Endothelial cell (in vitro differentiated cells): Measurements from ENCODE around the gene DVL1. TPM values are rescaled to one million over a fixed set of nuclear protein-coding genes. Genes with fewer than 3 reads are reported as not detected.

ENCODE experiments used
- DNase-seq: peaks from one replicate; pipeline ENCODE4 v3.0.0; 2021; ENCODE audit warnings: low spot score
- H3K27ac Mint-ChIP-seq: one replicate; pipeline ENCODE4 v1.8.0; 2021; ENCODE audit warnings: mixed read lengths, inconsistent platforms; ENCODE audit not compliant: unreplicated experiment
- H3K27me3 Mint-ChIP-seq: one replicate; pipeline ENCODE4 v1.8.0; 2021; ENCODE audit warnings: mild to moderate bottlenecking, moderate library complexity, mixed read lengths, inconsistent platforms; ENCODE audit not compliant: unreplicated experiment
- H3K36me3 Mint-ChIP-seq: one replicate; pipeline ENCODE4 v1.8.0; 2021; ENCODE audit warnings: mild to moderate bottlenecking, low read depth, mixed read lengths, inconsistent platforms; ENCODE audit not compliant: unreplicated experiment
- H3K4me1 Mint-ChIP-seq: one replicate; pipeline ENCODE4 v1.8.0; 2021; ENCODE audit warnings: mild to moderate bottlenecking, mixed read lengths, inconsistent platforms; ENCODE audit not compliant: unreplicated experiment
- H3K4me3 Mint-ChIP-seq: one replicate; pipeline ENCODE4 v1.8.0; 2021; ENCODE audit warnings: mild to moderate bottlenecking, mixed read lengths, inconsistent platforms; ENCODE audit not compliant: unreplicated experiment
- H3K9me3 Mint-ChIP-seq: one replicate; pipeline ENCODE4 v1.8.0; 2021; ENCODE audit warnings: mixed read lengths, inconsistent platforms; ENCODE audit not compliant: unreplicated experiment
- total RNA-seq: library from RNA; stranded (reverse); fragmentation: NEBNext Ultra II Directional; extraction: Animal tissue kit (Norgen Biotek cat#: 25700); gene quantifications from one replicate; pipeline ENCODE4 v1.2.1, GENCODE V29; 2021; ENCODE audit not compliant: unreplicated experiment
- TF ChIP-seq, protein P1 (sequence below): fragments of 200-600 bp; sonication (generic); IDR thresholded peaks from one replicate; pipeline ENCODE4 v1.5.0; 2021; ENCODE audit warnings: antibody characterized with exemption; ENCODE audit not compliant: unreplicated experiment

The DVL1 gene
- total RNA-seq, 1 donor from 2014 or later = 26.7 TPM

DNA sequence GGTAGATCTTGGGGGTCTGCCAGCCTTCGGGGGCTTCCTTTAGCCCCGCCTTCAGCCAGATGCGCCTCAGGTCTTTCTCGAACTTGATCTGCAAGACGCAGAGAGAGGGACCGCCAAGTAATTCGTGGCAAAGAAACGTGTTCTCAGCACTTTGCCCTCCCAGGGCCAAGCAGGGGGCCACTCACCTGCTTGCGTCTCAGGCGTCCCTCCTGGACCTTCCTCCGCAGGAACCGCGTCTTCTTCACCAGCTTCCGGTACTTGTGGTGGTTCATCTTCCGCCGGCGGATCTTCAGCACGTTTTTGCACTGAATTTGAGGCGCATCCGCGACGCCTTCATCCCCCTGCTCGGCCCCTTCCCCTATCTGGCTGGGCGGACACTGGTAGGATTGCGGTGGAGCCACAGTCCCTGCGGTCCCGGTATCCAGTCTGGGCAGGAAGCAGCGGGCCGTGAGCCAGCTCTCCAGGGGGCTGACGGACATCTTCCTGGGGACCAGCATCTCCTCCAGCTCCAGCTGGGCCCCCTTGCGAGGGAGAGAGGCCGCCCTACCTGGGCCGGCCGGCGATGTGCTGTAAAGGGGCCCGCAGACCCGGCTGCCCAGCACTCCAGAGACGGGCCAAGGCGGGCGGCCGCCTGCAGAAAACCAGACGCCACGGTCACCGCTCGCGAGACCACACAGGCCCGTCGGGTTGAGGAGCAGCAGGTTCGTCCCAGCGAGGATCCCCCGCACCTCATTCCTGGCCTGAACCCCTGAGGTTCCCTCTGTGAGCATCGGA is 24.8 kb upstream of the DVL1 start:
- H3K27me3 Mint-ChIP-seq = peaks cover 5% of the 10 kb centered on the region
- peak overlapping the region; percentile 89 for H3K4me3 Mint-ChIP-seq
- H3K36me3 Mint-ChIP-seq = peaks cover 4% of the 10 kb centered on the region
- DNase-seq = no peak
- peak overlapping the region; percentile 18 for H3K27ac Mint-ChIP-seq
- H3K4me1 Mint-ChIP-seq = peaks cover 4% of the 10 kb centered on the region
- H3K9me3 Mint-ChIP-seq = no peaks in the 10 kb centered on the region
- TF ChIP-seq, protein P1, sequence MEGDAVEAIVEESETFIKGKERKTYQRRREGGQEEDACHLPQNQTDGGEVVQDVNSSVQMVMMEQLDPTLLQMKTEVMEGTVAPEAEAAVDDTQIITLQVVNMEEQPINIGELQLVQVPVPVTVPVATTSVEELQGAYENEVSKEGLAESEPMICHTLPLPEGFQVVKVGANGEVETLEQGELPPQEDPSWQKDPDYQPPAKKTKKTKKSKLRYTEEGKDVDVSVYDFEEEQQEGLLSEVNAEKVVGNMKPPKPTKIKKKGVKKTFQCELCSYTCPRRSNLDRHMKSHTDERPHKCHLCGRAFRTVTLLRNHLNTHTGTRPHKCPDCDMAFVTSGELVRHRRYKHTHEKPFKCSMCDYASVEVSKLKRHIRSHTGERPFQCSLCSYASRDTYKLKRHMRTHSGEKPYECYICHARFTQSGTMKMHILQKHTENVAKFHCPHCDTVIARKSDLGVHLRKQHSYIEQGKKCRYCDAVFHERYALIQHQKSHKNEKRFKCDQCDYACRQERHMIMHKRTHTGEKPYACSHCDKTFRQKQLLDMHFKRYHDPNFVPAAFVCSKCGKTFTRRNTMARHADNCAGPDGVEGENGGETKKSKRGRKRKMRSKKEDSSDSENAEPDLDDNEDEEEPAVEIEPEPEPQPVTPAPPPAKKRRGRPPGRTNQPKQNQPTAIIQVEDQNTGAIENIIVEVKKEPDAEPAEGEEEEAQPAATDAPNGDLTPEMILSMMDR = no peak

DNA sequence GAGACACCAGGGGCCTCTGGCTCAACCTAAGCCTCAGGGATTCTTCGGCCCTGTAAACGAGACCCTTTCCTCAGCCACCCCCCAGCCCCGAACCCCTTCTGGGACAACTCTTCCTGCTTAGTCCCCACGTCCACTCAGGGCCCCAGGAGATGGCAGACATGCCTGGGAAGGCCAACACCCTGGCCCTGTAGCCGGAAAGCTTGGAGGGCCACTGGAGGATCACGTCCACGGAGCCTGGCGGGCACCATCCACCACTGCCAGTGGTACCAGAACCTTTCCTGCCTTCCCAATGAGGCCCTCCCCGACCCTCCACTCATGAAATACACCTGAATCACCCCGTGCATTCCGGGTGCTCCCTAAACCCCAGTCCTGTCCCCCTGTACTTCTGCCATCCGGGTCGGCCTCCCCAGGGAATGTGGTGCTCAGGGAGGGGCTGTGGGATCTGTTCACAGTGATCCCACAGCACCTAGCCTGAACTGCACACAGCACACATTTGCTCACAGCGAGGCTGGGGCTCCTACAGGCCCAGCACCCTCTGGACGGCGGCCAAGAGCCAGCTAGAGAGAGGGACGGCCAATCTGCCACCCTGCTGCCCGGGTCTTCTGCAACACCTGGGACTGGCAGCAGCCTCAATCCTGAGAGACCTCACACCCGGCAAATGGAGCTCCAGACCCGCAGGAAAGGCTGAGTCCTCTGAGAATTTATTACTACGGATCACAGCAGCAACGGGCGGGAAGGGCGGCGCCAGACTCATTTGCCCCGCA is 24.0 kb upstream of the DVL1 start:
- H3K9me3 Mint-ChIP-seq = no peaks in the 10 kb centered on the region
- DNase-seq = no peak
- H3K4me3 Mint-ChIP-seq = peak overlapping the region; percentile 56
- H3K36me3 Mint-ChIP-seq = peaks cover 4% of the 10 kb centered on the region
- peaks cover 4% of the 10 kb centered on the region for H3K4me1 Mint-ChIP-seq
- peak overlapping the region; percentile 36 for H3K27ac Mint-ChIP-seq
- H3K27me3 Mint-ChIP-seq = peaks cover 5% of the 10 kb centered on the region
- TF ChIP-seq, protein P1 = no peak

DNA sequence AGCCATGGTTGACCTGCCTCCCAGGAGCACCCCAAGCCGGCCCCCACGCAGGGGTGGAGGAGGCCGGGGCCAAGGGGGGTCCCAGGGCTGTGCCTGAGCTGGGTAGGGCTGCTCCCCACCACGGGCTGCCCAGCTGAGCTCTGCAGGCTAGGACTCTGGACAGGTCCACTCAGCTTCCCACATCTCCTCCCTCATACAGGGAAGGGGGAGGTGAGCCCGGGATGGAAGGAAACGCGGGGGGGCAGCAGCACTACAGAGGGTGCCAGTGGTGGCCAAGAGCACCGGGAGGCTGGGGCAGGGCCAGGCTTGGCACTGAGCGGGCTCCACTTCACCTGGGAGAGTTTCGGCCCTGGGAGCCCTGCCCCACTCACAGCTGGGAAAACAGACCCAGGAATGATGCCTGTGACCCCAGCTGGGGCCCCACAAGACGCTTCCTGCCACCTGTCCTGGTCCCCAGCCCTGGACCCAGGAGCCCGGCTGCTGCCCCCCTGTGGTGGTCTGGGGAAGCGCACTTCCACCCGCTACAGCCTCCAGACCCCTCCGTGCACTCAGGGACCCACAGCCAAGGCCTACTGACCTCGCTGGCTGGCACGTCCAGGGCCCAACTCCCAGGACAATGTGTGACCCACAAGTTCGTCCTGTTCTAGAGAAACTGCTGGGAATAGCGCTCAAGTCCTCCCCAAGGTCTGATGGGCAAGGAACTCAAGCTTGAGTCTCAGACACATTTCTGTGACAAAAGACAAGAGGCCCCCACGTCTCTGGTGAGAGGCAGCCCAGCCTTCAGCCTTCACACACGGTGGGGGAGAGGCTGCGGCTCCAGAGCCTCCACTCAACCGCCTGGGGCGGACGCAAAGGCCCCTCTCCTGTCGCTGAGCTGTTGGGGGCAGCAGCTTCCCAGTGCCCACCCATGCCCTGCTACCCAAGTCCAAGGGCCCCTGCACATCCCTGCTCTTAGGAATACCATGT is 22.8 kb upstream of the DVL1 start:
- DNase-seq = peak; percentile 89
- Mint-ChIP-seq H3K4me3 (no peak overlapping the region), H3K9me3 (no peaks in the 10 kb centered on the region), H3K27ac (no peak overlapping the region), H3K4me1 (peaks cover 4% of the 10 kb centered on the region), H3K27me3 (peaks cover 5% of the 10 kb centered on the region), H3K36me3 (peaks cover 4% of the 10 kb centered on the region)
- TF ChIP-seq, protein P1 = peak; percentile 89

DNA sequence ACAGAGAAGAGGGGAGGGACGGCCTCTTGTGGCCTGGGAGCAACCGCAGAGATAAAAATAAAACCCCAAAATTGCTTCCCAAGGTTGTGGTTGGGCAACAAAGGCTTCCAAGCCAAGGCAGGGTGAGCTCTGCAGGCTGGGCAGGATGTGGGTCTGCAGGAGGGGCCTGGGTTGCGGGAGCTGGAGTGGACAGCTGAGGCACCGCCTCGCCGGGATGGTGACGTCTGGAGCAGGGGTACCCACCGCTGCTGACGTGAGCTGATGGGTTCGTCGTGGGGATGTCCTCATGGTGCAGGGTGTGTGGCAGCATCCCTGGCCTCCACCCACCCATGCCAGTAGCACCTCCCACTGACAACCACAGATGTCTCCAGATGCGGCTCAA is 22.1 kb upstream of the DVL1 start:
- DNase-seq = no peak
- Mint-ChIP-seq H3K27ac (no peak overlapping the region), H3K36me3 (peaks cover 4% of the 10 kb centered on the region), H3K4me1 (peaks cover 4% of the 10 kb centered on the region), H3K9me3 (no peaks in the 10 kb centered on the region), H3K27me3 (peaks cover 5% of the 10 kb centered on the region), H3K4me3 (no peak overlapping the region)
- TF ChIP-seq, protein P1 = no peak
